K562 (cell line): ENCODE measurements around the gene SNRNP70. TPM values are rescaled to one million over a fixed set of nuclear protein-coding genes. Genes with fewer than 3 reads are reported as not detected.

ENCODE experiments used
- ADNP ChIP-seq: fragments of 200-800 bp; sonication (Bioruptor generic); IDR thresholded peaks from 2 replicates; pipeline ENCODE4 v1.6.1; 2016; ENCODE audit warnings: missing genetic modification characterization, missing compliant biosample characterization
- BCL6 ChIP-seq: fragments of 250-450 bp; sonication (Bioruptor Pico); IDR thresholded peaks from 2 replicates; pipeline ENCODE4 v1.4.0; 2020
- BDP1 ChIP-seq: IDR thresholded peaks from 3 replicates; pipeline ENCODE4 v1.6.1; 2011; ENCODE audit not compliant: insufficient read length, insufficient read depth
- CREB5 ChIP-seq: fragments of 250-450 bp; sonication (Bioruptor Pico); IDR thresholded peaks from 2 replicates; pipeline ENCODE4 v1.5.0; 2020; ENCODE audit warnings: mild to moderate bottlenecking
- FOXJ3 ChIP-seq: sonication (generic); formaldehyde crosslinking; IDR thresholded peaks from 2 replicates; pipeline ENCODE4 v1.4.0; 2020; ENCODE audit warnings: mild to moderate bottlenecking, missing genetic modification reagents
- FUS ChIP-seq: fragments of 200-400 bp; formaldehyde crosslinking; optimal IDR thresholded peaks from 2 replicates; pipeline ENCODE3; 2017; ENCODE audit warnings: low read depth, low read length
- GABPB2 ChIP-seq: fragments of 250-450 bp; sonication (Bioruptor Pico); conservative IDR thresholded peaks from 2 replicates; pipeline ENCODE4 v1.5.1; 2021; ENCODE audit warnings: mild to moderate bottlenecking
- HOXB6 ChIP-seq: fragments of 250-450 bp; sonication (Bioruptor Pico); IDR thresholded peaks from 2 replicates; pipeline ENCODE4 v1.5.1; 2022; ENCODE audit warnings: mild to moderate bottlenecking, borderline replicate concordance
- KAT8 ChIP-seq: fragments of 450-650 bp; IDR thresholded peaks from 2 replicates; pipeline ENCODE4 v1.6.1; 2016; ENCODE audit warnings: low read depth, mild to moderate bottlenecking
- KLF10 ChIP-seq: fragments of 250-450 bp; sonication (Bioruptor Pico); IDR thresholded peaks from 2 replicates; pipeline ENCODE4 v1.6.1; 2021; ENCODE audit warnings: matching md5 sums
- KLF16 ChIP-seq: IDR thresholded peaks from 2 replicates; pipeline ENCODE4 v1.6.1; 2016; ENCODE audit warnings: antibody characterized with exemption
- KLF6 ChIP-seq: fragments of 250-450 bp; sonication (Bioruptor Pico); IDR thresholded peaks from 2 replicates; pipeline ENCODE4 v1.4.0; 2020; ENCODE audit warnings: mild to moderate bottlenecking, moderate library complexity, borderline replicate concordance
- MAFF ChIP-seq: IDR thresholded peaks from 2 replicates; pipeline ENCODE4 v1.6.1; 2012; ENCODE audit warnings: low read length, improper control_type of control experiment
- NCOA2 ChIP-seq, 2 experiments: fragments of 450-650 bp; IDR thresholded peaks; 2 replicates each; pipeline ENCODE4 v1.6.1; 2018; ENCODE audit warnings: mild to moderate bottlenecking in 2 of 2, moderate library complexity in 1 of 2; ENCODE audit not compliant: partially characterized antibody in 2 of 2
- NCOA6 ChIP-seq: fragments of 450-650 bp; IDR thresholded peaks from 2 replicates; pipeline ENCODE4 v1.6.1; 2017; ENCODE audit warnings: mild to moderate bottlenecking
- THRB ChIP-seq: fragments of 450-650 bp; formaldehyde crosslinking; conservative IDR thresholded peaks from 2 replicates; pipeline ENCODE4 v1.4.0; 2022; ENCODE audit warnings: mild to moderate bottlenecking, missing genetic modification characterization
- TOE1 ChIP-seq, 2 experiments: fragments of 450-650 bp in 1 of 2; sonication (generic) in 1 of 2; formaldehyde crosslinking in 1 of 2; IDR thresholded peaks; 2 replicates each; pipeline versions ENCODE4 v1.7.1 to v1.8.0; 2016 to 2022; ENCODE audit warnings: borderline replicate concordance in 2 of 2, mild to moderate bottlenecking in 2 of 2, antibody characterized with exemption in 1 of 2, inconsistent platforms in 1 of 2, low read depth in 1 of 2, missing genetic modification reagents in 1 of 2, moderate library complexity in 1 of 2
- ZNF212 ChIP-seq: fragments of 450-650 bp; formaldehyde crosslinking; IDR thresholded peaks from 2 replicates; pipeline ENCODE4 v1.4.0; 2020; ENCODE audit warnings: mild to moderate bottlenecking
- ZNF277 ChIP-seq: fragments of 250-450 bp; sonication (Bioruptor Pico); IDR thresholded peaks from 2 replicates; pipeline ENCODE4 v1.8.0; 2022; ENCODE audit warnings: inconsistent platforms, mild to moderate bottlenecking, moderate library complexity, borderline replicate concordance
- ZNF512 ChIP-seq: IDR thresholded peaks from 2 replicates; pipeline ENCODE4 v1.6.1; 2016; ENCODE audit warnings: missing genetic modification characterization, missing compliant biosample characterization
- polyA plus RNA-seq, 8 experiments: library from polyadenylated mRNA; depleted of rRNA in 4 of 8; stranded (reverse) in 5 of 8; unstranded in 3 of 8; fragments of >200 nt; fragmentation: Nextera tagmentation in 2 of 8; fragmentation: Illumina TruSeq in 1 of 8; extraction: Ambion mirVana in 2 of 8; extraction: Trizol in 1 of 8; gene quantifications; 2 replicates each; pipeline versions ENCODE4 v1.2.1 to v1.2.3, GENCODE V29; 2011 to 2014; ENCODE audit warnings: inconsistent platforms in 1 of 8, missing spikeins in 1 of 8
- total RNA-seq, 7 experiments: library from RNA; depleted of rRNA in 6 of 7; stranded (reverse); fragments of >200 nt in 6 of 7; fragmentation: Illumina TruSeq in 2 of 7; extraction: Trizol in 2 of 7; gene quantifications; 2 replicates each; pipeline versions ENCODE4 v1.2.1 to v1.2.3, GENCODE V29; 2011 to 2021; ENCODE audit warnings: low replicate concordance in 1 of 7

The SNRNP70 gene
- total and polyA plus RNA-seq, 9 of the 15 experiments (the other 6 are each of a cell fraction or from before 2014, with no cell fraction given) = 2.8 to 496 (median 136) TPM

GRCh38 chr19:49119411-49120324 is 34.4 kb downstream of the SNRNP70 start, which contains the start of gene PPFIA3 (continued):
- TF ChIP-seq TOE1 (IDR thresholded peaks at IDR 0.05; ENCODE audit: borderline replicate concordance) (no peak), TOE1 (CRISPR knock-in tag; IDR thresholded peaks at IDR 0.05; ENCODE audit: borderline replicate concordance, low read depth) (no peak), NCOA6 (no peak), KLF10 (CRISPR knock-in tag) (no peak), BCL6 (CRISPR knock-in tag) (no peak), KLF16 (no peak), NCOA2 (IDR thresholded peaks at IDR 0.05; ENCODE audit: partially characterized antibody in 2 of 2) (no peak), ZNF512 (tag) (no peak), HOXB6 (CRISPR knock-in tag) (no peak), ZNF212 (CRISPR knock-in tag) (no peak), THRB (no peak), KAT8 (no peak), ADNP (tag) (no peak), BDP1 (no peak), FUS (no peak), FOXJ3 (no peak), GABPB2 (CRISPR knock-in tag) (no peak), MAFF (no peak), KLF6 (no peak), ZNF277 (no peak), CREB5 (no peak)
